GM12874 (cell line): ENCODE measurements around the gene GATC.

Source experiments
- CTCF ChIP-seq: IDR thresholded peaks from 2 replicates; pipeline ENCODE4 v1.5.1; 2011; ENCODE audit warnings: low read depth, mild to moderate bottlenecking, control low read depth, low read length, moderate library complexity; ENCODE audit not compliant: insufficient read depth

The GATC gene

GRCh38 chr12:120457133-120457532 is 10.9 kb downstream of the GATC start:
- peak; percentile 51 for TF ChIP-seq CTCF

- no peak for TF ChIP-seq CTCF
Observed at GRCh38 chr12:120460157-120460556, 13.9 kb downstream of the GATC start.

DNA sequence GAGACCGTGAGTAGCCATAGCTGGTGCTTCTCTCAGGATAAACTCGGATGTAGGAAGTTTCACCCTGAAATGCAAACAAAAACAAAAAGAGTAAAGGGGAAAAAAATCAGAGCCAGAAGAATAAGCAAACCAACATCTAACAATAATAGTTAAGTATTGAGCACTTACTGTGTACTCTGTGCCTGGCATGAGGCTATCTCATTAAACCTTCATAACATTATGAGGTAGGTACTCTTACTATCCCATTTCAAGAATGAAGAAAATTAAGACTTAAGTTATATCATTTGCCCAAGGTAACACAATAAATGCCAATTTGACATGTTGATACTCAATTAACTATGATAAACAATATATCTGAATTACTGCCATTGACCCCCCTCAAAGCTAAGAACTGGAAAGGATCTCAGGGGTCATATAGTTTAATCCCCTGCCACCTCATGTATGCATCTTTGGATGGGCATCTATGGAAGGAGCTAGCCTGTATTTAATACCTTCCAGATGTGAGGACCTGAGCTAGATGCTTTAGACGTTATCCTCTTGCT is 15.9 kb downstream of the GATC start:
- no peak for TF ChIP-seq CTCF

GRCh38 chr12:120463712-120464111 is 17.5 kb downstream of the GATC start:
- TF ChIP-seq CTCF, result no peak

GRCh38 chr12:120465756-120466155 is 19.5 kb downstream of the GATC start:
- no peak for TF ChIP-seq CTCF

GRCh38 chr12:120466560-120467315 is 20.5 kb downstream of the GATC start:
- TF ChIP-seq CTCF, result peak; percentile 56

- TF ChIP-seq CTCF, result no peak
Observed at GRCh38 chr12:120467439-120467838, 21.2 kb downstream of the GATC start.
